Measurements from ENCODE around the gene AFF2.

GRCh38 chrX:148567779-148568178 lies 67.4 kb downstream of the AFF2 start:
- TF ChIP-seq POLR2A (IDR thresholded peaks at IDR 0.05; ENCODE audit: borderline replicate concordance, extremely low read depth, insufficient read depth, insufficient read length) (no peak), EGR1 (IDR thresholded peaks at IDR 0.05; ENCODE audit: low read depth) (no peak), POLR2AphosphoS5 (IDR thresholded peaks at IDR 0.05; ENCODE audit: low read depth, low read length) (no peak), ZNF274 (IDR thresholded peaks at IDR 0.05; ENCODE audit: low read depth, low read length) (no peak), YY1 (IDR thresholded peaks at IDR 0.05; ENCODE audit: extremely low read depth, insufficient replicate concordance, low read depth, low read length) (no peak), EZH2 (IDR thresholded peaks at IDR 0.05) (no peak), SIN3A (IDR thresholded peaks at IDR 0.05; ENCODE audit: low read depth) (no peak), EZH2phosphoT487 (IDR thresholded peaks at IDR 0.05; ENCODE audit: borderline replicate concordance) (no peak), ZFX (IDR thresholded peaks at IDR 0.05) (no peak), CEBPB (IDR thresholded peaks at IDR 0.05; ENCODE audit: low read depth) (no peak), SP1 (IDR thresholded peaks at IDR 0.05; ENCODE audit: low read depth) (no peak)
- TF ChIP-seq, protein P1, sequence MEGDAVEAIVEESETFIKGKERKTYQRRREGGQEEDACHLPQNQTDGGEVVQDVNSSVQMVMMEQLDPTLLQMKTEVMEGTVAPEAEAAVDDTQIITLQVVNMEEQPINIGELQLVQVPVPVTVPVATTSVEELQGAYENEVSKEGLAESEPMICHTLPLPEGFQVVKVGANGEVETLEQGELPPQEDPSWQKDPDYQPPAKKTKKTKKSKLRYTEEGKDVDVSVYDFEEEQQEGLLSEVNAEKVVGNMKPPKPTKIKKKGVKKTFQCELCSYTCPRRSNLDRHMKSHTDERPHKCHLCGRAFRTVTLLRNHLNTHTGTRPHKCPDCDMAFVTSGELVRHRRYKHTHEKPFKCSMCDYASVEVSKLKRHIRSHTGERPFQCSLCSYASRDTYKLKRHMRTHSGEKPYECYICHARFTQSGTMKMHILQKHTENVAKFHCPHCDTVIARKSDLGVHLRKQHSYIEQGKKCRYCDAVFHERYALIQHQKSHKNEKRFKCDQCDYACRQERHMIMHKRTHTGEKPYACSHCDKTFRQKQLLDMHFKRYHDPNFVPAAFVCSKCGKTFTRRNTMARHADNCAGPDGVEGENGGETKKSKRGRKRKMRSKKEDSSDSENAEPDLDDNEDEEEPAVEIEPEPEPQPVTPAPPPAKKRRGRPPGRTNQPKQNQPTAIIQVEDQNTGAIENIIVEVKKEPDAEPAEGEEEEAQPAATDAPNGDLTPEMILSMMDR (IDR thresholded peaks at IDR 0.05 in 2 of 3, conservative IDR thresholded peaks at IDR 0.05 in 1 of 3; ENCODE audit: borderline replicate concordance in 1 of 3, insufficient read depth in 1 of 3, low read depth in 2 of 3, low read length in 2 of 3), result no peak
- TF ChIP-seq, protein P2, sequence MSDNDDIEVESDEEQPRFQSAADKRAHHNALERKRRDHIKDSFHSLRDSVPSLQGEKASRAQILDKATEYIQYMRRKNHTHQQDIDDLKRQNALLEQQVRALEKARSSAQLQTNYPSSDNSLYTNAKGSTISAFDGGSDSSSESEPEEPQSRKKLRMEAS (IDR thresholded peaks at IDR 0.05), result no peak

Data from HCT116 (cell line).